GM23248 (cell line): ENCODE measurements around the gene LAMTOR2.

Source experiments
- EZH2 ChIP-seq: fragments of 200-600 bp; sonication (generic); IDR thresholded peaks from 2 replicates; pipeline ENCODE4 v1.6.1; 2018; ENCODE audit warnings: antibody characterized with exemption, mild to moderate bottlenecking; ENCODE audit not compliant: insufficient read depth, poor library complexity, severe bottlenecking
- EZH2phosphoT487 ChIP-seq: fragments of 200-600 bp; sonication (generic); IDR thresholded peaks from 2 replicates; pipeline ENCODE4 v1.6.1; 2018; ENCODE audit warnings: antibody characterized with exemption, moderate library complexity, mild to moderate bottlenecking, low read depth; ENCODE audit not compliant: insufficient read depth

GRCh38 chr1:156098784-156099183 lies 44.2 kb downstream of the LAMTOR2 start:
- no peak for TF ChIP-seq EZH2phosphoT487
- TF ChIP-seq EZH2 = no peak
